Measurements from ENCODE around the gene SNED1.

Gene SNED1

DNA sequence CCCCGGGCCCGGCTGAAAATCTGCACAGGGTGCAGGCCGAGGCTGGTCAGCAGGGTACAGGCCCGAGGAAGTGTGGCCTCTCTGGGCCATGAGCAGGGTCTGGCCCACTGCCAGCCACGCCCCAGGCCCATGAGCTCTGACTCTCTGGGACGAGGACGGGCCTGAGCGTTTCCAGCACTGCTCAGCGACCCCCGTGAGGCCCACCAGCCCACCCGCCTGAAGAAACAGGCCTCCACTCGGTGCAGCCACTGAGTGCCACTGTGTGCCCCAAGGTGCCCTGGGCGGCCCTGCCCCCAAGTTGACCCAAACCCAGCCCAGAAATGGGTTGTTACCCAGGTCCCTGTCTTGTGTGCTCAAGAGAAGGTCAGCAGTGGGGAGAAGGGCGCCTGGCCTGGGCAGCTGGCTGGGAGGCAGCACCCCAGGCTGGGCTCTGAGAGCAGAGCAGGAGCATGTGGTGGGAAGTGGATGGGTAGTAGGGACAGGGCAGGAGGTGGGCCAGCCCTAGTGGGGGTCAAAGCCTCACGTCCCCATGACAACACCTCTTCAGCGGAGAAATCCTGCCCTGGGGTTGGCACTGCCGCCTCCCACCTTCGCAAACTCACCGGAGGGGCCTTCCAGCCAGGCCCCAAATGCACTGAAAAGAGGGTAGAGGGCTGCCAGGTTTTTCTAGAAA, 2.1 kb upstream of the SNED1 start:
- no peaks in the 10 kb centered on the region for H3K4me1 ChIP-seq (ENCODE audit: low read depth, poor library complexity, severe bottlenecking)
- no peak overlapping the region for H3K9ac ChIP-seq
- no peaks in the 10 kb centered on the region for H4K20me1 ChIP-seq (ENCODE audit: insufficient read depth)
- no peaks in the 10 kb centered on the region for H3K36me3 ChIP-seq (ENCODE audit: insufficient read depth)
- no peak overlapping the region for H3K4me3 ChIP-seq (IDR thresholded peaks at IDR 0.05; ENCODE audit: insufficient read depth, low read depth, low read length)
- H2AFZ ChIP-seq (ENCODE audit: low read depth) = no peak overlapping the region
- H3K27me3 ChIP-seq (ENCODE audit: insufficient read depth, low read depth) = peaks cover 34% of the 10 kb centered on the region
- H3K4me2 ChIP-seq = no peak overlapping the region
- H3K79me2 ChIP-seq (ENCODE audit: insufficient read depth, low read depth) = no peaks in the 10 kb centered on the region
- no peak overlapping the region for H3K27ac ChIP-seq
- TF ChIP-seq, protein P1, sequence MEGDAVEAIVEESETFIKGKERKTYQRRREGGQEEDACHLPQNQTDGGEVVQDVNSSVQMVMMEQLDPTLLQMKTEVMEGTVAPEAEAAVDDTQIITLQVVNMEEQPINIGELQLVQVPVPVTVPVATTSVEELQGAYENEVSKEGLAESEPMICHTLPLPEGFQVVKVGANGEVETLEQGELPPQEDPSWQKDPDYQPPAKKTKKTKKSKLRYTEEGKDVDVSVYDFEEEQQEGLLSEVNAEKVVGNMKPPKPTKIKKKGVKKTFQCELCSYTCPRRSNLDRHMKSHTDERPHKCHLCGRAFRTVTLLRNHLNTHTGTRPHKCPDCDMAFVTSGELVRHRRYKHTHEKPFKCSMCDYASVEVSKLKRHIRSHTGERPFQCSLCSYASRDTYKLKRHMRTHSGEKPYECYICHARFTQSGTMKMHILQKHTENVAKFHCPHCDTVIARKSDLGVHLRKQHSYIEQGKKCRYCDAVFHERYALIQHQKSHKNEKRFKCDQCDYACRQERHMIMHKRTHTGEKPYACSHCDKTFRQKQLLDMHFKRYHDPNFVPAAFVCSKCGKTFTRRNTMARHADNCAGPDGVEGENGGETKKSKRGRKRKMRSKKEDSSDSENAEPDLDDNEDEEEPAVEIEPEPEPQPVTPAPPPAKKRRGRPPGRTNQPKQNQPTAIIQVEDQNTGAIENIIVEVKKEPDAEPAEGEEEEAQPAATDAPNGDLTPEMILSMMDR (conservative IDR thresholded peaks at IDR 0.05; ENCODE audit: low read depth, low read length) = no peak

- Histone ChIP-seq H2AFZ (ENCODE audit: low read depth) (no peak overlapping the region), H4K20me1 (ENCODE audit: insufficient read depth) (no peaks in the 10 kb centered on the region), H3K27ac (no peak overlapping the region), H3K4me3 (IDR thresholded peaks at IDR 0.05; ENCODE audit: insufficient read depth, low read depth, low read length) (no peak overlapping the region), H3K27me3 (ENCODE audit: insufficient read depth, low read depth) (peaks cover 29% of the 10 kb centered on the region), H3K36me3 (ENCODE audit: insufficient read depth) (no peaks in the 10 kb centered on the region), H3K9ac (no peak overlapping the region), H3K4me2 (no peak overlapping the region), H3K79me2 (ENCODE audit: insufficient read depth, low read depth) (no peaks in the 10 kb centered on the region), H3K4me1 (ENCODE audit: low read depth, poor library complexity, severe bottlenecking) (no peaks in the 10 kb centered on the region)
- TF ChIP-seq, protein P1 (conservative IDR thresholded peaks at IDR 0.05; ENCODE audit: low read depth, low read length) = no peak
Measured at GRCh38 chr2:240996834-240997140, 1.6 kb upstream of the SNED1 start.

DNA sequence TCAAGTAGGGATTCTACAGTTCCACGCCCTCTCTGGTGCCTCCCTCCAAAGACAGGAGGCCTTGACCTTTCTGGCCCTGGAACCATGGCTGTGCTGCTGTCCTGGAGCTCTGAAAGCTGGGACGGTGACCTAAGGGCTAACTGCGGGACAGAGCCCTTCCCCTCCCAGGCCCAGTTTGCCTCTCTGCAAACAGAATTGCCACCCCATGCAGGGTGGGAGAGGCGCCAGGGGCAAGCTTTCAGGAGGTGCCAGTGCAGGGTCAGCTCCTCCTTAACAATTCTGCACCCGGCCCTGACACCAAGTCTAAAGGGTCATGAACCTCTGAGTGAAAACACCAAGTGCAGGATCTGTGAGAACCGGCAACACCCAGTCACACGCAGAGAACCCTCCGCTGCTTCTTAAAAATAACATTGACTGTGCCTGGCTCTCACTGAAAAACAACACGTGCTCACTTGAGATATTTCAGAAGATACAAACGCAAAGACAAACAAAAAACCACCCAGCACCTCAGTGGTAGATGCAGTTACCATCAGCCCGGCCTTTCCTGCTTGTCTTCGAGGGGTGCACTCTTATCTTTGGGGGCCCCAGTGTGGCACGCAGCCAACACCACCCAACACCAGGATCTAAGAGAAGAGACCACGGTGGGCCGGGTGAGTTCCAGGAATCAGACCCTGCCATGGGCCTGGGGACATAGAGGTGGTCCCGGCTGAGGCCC, 1.1 kb upstream of the SNED1 start:
- Histone ChIP-seq H3K79me2 (ENCODE audit: insufficient read depth, low read depth) (no peaks in the 10 kb centered on the region), H3K36me3 (ENCODE audit: insufficient read depth) (no peaks in the 10 kb centered on the region), H3K4me3 (IDR thresholded peaks at IDR 0.05; ENCODE audit: insufficient read depth, low read depth, low read length) (no peak overlapping the region), H3K4me1 (ENCODE audit: low read depth, poor library complexity, severe bottlenecking) (no peaks in the 10 kb centered on the region), H3K9ac (no peak overlapping the region), H3K27me3 (ENCODE audit: insufficient read depth, low read depth) (peaks cover 24% of the 10 kb centered on the region), H3K27ac (no peak overlapping the region), H3K4me2 (no peak overlapping the region), H2AFZ (ENCODE audit: low read depth) (no peak overlapping the region), H4K20me1 (ENCODE audit: insufficient read depth) (no peaks in the 10 kb centered on the region)
- TF ChIP-seq, protein P1 (conservative IDR thresholded peaks at IDR 0.05; ENCODE audit: low read depth, low read length) = no peak

- H3K9ac ChIP-seq = no peak overlapping the region
- no peaks in the 10 kb centered on the region for H3K79me2 ChIP-seq (ENCODE audit: insufficient read depth, low read depth)
- TF ChIP-seq, protein P1 (conservative IDR thresholded peaks at IDR 0.05; ENCODE audit: low read depth, low read length) = no peak
- no peak overlapping the region for H2AFZ ChIP-seq (ENCODE audit: low read depth)
- no peaks in the 10 kb centered on the region for H4K20me1 ChIP-seq (ENCODE audit: insufficient read depth)
- no peak overlapping the region for H3K27ac ChIP-seq
- H3K27me3 ChIP-seq (ENCODE audit: insufficient read depth, low read depth) = peaks cover 16% of the 10 kb centered on the region; the same call in 1 of the 2 replicates
- H3K36me3 ChIP-seq (ENCODE audit: insufficient read depth) = no peaks in the 10 kb centered on the region
- no peak overlapping the region for H3K4me2 ChIP-seq
- no peak overlapping the region for H3K4me3 ChIP-seq (IDR thresholded peaks at IDR 0.05; ENCODE audit: insufficient read depth, low read depth, low read length)
- H3K4me1 ChIP-seq (ENCODE audit: low read depth, poor library complexity, severe bottlenecking) = no peaks in the 10 kb centered on the region
Measured at GRCh38 chr2:240998706-240998994, 232 bp downstream of the SNED1 start.
